ENCODE results near the gene SCG5. TPM values are rescaled to one million over a fixed set of nuclear protein-coding genes. Genes with fewer than 3 reads are reported as not detected.

Gene SCG5
- total RNA-seq, 1 experiment from 2014 or later = 23.9 TPM

GRCh38 chr15:32716216-32716914 is 74.9 kb downstream of the SCG5 start:
- Histone ChIP-seq H4K5ac (ENCODE audit: insufficient read length, low read depth, low read length) (no peak overlapping the region), H3T11ph (ENCODE audit: low read length) (no peak overlapping the region), H3K9ac (ENCODE audit: extremely low read depth, insufficient read length, low read length) (no peak overlapping the region), H2BK12ac (ENCODE audit: insufficient read length, low read depth, low read length) (no peak overlapping the region), H3K4me1 (ENCODE audit: insufficient read depth, low read length) (no peaks in the 10 kb centered on the region), H2BK5ac (ENCODE audit: insufficient read length, low read length) (no peak overlapping the region), H4K8ac (replicated peaks; ENCODE audit: insufficient read length, low read depth, low read length) (no peak overlapping the region), H2BK15ac (ENCODE audit: low read depth, low read length) (no peak overlapping the region), H3K27me3 (ENCODE audit: insufficient read depth, low read length) (peaks cover 50% of the 10 kb centered on the region; the same call in 1 of the 2 replicates), H3K4ac (ENCODE audit: low read depth, low read length) (no peak overlapping the region), H3K79me1 (ENCODE audit: insufficient read depth, low read depth, low read length, poor library complexity, severe bottlenecking) (no peaks in the 10 kb centered on the region), H4K20me1 (ENCODE audit: control insufficient read depth, insufficient read depth, insufficient read length) (no peaks in the 10 kb centered on the region), H3K56ac (ENCODE audit: insufficient read length, low read depth, low read length) (no peak overlapping the region), H3K23me2 (ENCODE audit: insufficient read length, low read depth, low read length, poor library complexity, severe bottlenecking) (peaks cover 18% of the 10 kb centered on the region), H2AFZ (ENCODE audit: low read length) (no peak overlapping the region), H3K27ac (ENCODE audit: insufficient read length, low read depth, low read length) (no peak overlapping the region), H2BK120ac (ENCODE audit: low read depth, low read length, poor library complexity, severe bottlenecking) (no peak overlapping the region), H2AK5ac (ENCODE audit: insufficient read length, low read length) (no peak overlapping the region), H3K14ac (ENCODE audit: insufficient read depth, low read length) (no peak overlapping the region), H2BK20ac (ENCODE audit: low read depth, low read length, poor library complexity, severe bottlenecking) (no peak overlapping the region), H3K18ac (ENCODE audit: insufficient read length, low read depth, low read length) (no peak overlapping the region), H3K23ac (ENCODE audit: insufficient read length, low read depth, low read length) (no peak overlapping the region), H3K4me2 (ENCODE audit: insufficient read depth, insufficient read length, low read length) (peak overlapping the region; percentile 54), H4K91ac (ENCODE audit: insufficient read length, low read depth, low read length) (no peak overlapping the region), H3K9me3 (ENCODE audit: control insufficient read depth, low read depth, low read length) (no peaks in the 10 kb centered on the region), H3K79me2 (ENCODE audit: insufficient read depth, low read length) (no peaks in the 10 kb centered on the region)
- Mint-ChIP-seq H3K4me1 (peaks cover 20 to 29% of the 10 kb centered on the region in 2 experiments), H3K27me3 (ENCODE audit: low read depth) (peaks cover 87% of the 10 kb centered on the region), H3K4me3 (peak overlapping the region; percentile 50 to 77; a peak in 4 of 5 replicates), H3K9me3 (no peaks in the 10 kb centered on the region; a peak in 3 of 5 replicates), H3K27ac (no peak overlapping the region), H3K36me3 (ENCODE audit: insufficient read depth in 1 of 3, low read depth in 3 of 3) (no peaks in the 10 kb centered on the region)
- WGBS (ENCODE audit: extremely low coverage, insufficient read length, low lambda C conversion rate) = no CpG with 5 or more reads among the region's 13 CpGs
- DNase-seq = no peak
- TF ChIP-seq CTCF (conservative IDR thresholded peaks at IDR 0.05) = no peak

Measured in H9 (cell line).